ENCODE data around the gene DACT2.

DACT2 gene

DNA sequence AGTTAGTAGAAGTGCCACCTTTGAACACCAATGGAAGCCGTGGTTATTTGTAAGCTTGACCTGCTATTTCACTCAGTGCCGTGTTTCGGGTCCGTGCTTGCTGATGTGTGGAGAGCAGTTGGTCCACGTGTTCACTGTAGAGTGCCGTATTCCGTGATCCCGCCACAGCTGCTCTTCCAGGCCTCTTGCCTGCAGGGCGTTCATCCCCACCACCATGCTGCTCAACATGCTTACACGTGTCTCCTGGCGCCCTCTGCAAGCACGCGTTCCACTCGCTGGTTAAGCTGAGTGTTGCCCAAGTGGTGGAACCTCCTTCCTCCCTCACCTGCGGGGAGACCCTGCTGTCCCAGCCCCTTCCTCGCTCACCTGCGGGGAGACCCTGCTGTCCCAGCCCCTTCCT, 28.0 kb upstream of the DACT2 start:
- DNase-seq: no peak

DNA sequence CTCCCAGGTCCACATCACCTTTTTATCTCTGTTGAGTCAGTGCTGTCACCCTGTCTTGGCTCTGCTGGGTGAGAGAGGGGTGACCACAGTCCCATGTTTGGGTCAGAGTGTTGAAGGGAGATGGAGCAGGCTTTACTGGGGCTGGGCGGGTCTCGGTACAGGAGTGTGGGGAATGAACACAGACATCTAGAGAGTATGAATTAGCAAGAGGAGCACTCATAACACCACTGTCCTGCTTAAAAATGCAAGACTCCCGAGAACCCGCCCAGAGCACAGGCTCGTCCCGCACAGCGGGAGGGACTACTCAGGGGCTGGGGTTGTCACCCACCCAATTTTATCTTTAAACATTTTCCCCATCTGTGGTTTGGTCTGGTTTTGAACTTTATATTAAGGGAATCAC, 27.5 kb upstream of the DACT2 start:
- no peak for DNase-seq

DNA sequence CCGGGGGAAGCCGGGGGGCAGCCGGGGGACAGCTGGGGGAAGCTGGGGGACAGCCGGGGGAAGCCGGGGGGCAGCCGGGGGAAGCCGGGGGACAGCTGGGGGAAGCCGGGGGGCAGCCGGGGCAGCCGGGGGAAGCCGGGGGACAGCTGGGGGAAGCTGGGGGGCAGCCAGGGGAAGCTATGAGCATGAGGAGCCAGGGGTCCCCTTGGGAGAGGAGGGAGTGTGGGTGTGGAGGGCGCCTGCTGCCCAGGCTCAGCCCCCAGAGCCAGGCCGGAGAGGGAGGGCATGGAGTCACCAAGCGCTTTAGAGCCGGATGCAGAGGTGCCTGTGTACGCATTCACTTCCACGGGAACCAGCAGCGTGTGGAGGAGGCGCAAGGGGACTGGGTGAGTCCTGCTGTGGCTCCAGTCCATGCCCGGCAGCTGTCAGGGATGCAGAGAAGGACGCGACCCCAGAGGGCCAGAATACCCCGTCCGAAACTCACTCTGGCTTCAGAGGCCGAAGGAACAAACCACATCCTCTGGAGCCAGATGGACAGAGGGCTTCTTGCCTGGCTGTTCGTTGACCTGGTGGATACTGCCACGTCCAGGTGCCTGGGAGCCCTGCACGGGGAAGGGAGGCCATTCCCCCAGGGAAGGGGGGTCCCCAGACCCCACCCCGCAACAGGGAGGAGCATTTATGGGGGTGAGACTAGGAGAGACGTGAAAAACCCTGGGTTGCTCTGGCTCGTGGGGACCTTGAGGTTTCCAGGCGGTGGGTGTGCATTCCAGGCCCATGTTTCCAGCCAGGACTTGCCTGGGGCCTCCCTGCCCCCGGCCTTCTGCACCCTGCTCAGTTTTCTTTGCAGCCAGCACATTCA, 26.5 kb upstream of the DACT2 start:
- no peak for DNase-seq

DNA sequence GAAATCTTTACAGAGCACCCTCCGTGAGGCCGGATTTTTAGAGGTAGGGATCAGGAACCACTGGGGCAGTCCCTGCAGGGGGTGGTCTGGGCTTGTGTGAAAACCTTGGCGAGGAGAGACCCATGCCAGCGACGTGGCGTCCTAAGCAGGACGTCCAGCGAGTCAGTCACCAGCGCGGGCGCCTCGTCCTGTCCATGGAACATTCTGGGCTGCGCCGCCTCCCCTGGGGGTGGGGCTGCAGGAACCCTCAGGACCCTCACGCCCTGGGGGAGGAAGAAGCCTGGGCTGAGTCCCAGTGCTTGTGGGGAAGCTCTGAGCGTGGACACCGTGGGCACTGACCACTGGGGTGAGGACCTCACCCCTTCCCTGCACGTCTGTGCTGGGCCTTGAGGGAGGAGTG, 25.7 kb upstream of the DACT2 start:
- DNase-seq: no peak

DNA sequence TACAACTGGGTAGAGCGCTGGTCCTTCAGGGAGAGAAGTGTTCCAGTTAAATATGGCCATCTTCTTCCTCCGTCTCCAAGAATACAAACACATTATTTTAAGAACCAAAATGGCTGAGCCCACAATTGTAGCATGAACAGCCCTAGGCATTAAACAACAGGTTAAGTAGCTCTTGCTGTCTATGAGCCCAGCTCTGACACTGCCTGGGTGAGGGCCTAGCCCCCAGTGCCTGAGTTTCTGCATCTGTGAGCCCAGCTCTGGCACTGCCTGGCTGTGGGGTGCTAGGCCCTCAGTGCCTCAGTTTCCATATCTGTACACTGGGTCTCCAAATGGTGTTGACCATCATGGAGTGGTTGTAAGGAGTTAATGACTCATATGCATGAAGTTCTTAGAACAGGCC, 24.8 kb upstream of the DACT2 start:
- DNase-seq: no peak

DNA sequence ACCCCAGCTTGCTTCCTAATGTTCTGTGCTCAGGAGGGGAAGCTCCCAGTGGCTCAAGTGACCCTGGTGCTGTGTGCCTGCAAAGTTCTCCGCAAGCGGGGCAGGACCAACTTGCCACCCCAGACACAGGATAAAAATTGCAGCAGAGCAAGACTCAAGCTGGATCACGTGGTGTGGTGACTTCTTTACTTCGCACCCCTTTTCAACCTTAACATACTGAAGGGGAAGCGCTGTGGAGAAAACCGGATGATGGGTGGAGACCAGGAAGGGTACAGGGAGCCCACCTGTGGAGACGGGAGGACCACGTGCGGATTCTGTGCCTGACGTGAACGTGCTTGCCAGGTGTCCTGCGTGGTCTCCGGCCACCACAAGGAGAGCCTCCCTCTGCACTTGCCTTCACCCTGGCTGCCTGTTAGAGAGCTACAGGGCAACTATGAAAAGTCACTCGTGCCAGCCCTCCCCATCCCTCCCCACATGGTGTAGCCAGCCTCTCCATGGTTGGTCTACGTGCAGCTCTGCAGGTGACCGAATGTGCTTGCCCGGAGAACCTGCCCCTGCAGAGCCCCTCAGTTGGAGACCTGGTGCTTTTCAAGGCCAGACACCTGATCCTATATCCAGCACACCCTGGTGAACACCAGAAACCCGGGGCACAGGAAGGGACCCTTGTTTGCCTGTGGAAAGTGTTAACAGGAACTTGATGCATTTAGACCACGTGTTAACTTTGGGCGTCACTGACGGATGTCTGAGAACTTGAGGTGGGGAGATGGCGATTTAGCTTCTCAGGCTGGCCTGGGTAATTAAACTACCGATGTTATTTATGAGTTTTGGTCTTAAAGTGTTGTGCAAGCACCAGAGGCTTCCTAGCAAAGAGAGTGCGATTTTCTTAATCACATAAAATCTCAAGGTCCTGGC, 23.9 kb upstream of the DACT2 start:
- DNase-seq: no peak

DNA sequence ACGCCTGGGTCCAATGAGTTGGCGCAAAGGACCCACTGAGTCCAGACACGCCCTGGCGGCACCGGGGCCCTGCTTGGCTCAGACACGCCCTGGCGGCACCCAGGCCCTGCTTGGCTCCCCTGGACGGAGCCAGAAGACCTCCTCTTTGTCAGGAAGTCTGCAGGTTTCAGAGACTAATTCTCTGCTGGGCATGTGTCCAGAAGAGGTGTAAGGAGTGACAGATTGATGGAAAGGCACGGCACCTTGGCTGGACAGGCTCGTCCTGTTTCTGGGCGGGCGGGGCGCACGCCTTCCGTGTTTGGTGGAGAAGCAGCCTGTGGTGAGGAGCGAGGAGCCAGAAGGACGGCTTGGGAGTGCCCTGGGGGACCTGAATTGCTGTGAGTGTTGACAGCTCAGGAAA, 23.1 kb upstream of the DACT2 start:
- DNase-seq: no peak

DNA sequence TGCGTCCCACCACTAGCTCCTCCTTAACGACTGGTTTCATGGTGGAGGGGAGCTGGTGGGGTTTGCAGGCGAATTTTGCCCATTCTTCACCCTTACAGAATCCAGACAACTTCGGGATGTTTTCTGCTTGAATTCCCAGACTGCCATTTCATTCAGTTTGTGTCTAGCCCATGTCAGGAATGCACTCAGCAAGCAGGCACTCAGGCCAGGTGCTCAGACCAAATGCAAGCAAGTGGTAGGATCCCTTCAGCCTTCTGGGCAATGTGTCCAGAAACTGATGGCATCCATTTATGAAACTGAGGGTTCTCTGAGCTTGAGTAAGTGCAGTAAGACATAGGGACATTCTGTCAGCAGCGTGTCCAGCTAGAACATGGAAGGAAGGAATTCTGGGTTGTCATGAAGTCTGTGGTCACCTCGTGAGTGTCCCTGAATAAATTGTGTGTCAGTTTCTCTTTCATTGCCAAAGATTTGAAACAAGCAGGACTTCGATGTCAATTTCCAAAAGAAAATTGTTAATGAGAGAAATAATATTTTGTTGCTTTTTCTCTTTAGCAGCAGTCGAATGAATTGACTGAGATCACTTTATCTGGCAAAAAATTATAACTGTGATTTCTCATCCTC, 21.8 kb upstream of the DACT2 start:
- no peak for DNase-seq

DNA sequence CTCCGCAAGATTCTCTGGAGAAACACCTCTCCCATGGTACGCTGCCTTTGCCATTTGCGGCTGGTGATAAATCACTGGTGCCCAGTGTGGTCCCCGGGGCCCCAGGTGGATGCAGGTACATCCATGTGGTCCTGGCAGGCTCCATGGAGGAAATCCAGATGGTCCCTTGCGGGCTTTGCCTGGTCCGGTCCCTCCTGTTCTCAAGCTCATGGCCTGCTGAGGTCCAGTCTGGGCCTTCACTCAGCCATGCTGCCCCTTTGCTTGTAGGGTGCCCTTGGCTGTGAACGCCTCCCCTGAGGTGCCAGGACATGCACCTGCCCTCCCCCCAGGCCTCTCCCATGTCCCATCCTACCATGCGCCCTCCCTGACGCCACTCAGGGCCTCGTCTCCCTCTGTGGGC, 21.2 kb upstream of the DACT2 start:
- DNase-seq: no peak

DNA sequence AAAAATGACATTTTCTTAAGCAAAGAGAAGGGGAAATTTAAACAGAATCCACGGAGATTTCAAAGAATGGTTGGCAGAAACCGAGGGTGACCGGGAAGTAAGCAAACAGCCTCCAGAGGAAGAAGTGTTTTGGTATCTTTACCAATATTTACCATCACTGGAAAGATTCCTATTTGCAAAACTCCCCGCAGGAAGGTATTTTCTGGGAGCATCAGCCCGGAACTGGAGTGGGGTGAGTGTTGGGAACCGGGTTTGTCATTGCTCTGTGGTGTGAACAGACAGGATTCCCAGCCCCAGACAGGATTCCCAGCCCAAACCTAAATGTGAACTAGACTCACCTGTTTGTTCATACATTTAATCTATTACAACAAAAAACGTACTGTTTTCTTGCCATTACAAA, 19.2 kb upstream of the DACT2 start:
- DNase-seq: no peak

DNA sequence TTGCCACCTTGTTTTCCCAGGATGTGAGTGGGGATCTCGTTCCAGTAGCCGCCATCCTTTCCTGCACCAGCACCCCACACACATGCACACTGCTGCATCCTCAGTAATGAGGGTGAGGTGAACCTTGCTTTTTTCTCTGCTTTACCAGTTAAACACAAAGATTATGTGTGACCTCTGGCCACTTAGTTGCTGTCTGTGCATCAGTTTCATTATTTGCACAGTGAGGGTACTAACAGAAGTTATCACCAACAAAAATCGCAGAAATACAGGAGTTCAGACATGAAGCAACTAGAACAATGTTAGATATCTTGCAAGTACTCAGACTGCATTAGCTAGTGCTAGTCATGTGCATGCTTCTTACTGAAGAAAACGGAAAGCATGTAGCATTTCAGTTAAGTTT, 17.4 kb upstream of the DACT2 start:
- no peak for DNase-seq

DNA sequence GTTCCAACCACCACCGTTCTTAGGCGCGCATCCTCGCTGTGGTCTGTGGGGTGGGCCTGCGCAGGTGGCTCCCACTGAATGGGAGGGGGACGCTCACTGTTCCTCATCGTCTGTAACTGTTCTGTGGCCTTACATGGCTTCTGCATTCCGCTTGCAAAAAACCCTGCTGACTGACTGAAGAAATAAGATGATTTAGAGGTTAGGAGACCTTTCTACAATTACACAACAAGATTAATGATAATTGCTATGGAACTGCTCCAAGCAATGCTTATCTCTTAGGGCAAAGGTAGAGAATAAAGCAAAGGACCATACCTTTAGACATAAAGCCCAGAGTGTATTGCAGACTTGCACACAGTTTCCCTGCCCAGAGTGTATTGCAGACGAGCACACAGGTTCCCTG, 14.4 kb upstream of the DACT2 start:
- no peak for DNase-seq

DNA sequence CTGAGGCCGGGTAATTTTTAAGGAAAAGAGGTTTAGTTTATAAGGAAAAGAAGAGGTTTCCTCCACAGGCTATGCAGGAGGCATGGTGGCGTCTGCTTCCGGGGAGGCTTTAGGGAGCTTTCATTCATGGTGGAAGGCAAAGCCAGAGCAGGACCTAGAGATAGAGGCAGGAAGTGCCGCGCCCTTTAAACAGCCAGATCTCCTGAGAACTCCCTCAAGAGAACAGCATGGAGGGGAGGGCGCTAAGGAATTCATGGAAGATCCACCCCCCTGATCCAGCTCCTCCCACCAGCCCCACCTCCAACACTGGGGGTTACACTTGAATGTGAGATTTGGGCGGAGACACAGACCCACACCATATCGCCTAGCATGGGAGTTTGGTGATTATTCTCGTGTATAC, 13.9 kb upstream of the DACT2 start:
- no peak for DNase-seq

DNA sequence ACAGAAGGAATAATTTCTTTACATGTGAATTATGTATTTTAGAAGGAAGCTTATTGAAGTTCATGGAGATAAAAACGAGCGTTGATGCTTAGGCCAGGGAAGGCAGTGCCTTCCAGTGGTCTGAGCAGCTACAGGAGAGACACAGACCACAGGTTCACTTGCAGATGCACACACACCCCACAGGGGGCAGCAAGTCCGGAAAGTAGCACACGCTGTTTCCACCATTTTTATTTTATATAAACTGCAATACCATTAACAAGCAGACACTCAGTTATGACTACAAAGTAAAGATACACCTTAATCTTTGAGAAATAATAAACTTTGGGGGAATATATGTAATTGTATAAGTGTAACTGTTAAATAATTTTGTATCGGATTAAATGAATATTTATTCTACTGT, 13.5 kb upstream of the DACT2 start:
- no peak for DNase-seq

DNA sequence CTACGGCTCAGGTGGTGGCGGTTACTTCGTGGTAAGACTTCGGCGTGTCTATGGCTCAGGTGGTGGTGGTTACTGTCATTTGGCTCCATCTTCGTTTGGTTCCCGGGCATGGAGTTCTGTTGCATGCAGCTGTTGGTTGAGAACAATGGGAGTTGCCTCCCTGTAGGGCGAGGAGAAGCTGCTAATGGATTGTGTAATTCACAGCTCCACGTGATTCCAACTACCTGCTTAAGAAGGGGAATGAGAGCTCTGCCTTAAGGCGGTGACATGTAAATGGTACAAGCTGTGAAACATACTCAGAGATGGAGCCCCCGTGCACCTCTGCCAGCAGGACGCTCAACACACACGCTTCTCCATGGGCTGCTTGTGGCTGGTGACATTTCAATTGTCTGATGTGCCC, 12.4 kb upstream of the DACT2 start:
- DNase-seq: no peak

DNA sequence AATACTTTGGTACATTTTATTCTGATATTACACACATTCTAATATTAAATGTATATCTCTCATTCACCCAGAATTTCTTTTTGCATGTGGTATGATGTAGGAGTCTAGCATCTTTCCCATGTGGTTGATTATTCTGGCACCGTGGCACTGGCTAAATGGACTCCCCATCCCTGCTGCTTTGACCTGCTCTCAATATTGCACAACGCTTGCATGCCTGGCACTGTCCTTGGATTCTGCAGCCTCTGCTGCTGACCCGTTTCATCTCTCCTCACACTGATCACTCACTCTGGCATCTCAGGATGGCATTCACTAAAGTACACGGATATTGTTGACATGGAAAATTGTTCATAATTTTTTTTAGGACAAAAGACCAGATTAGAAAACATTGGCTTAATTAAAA, 11.5 kb upstream of the DACT2 start:
- DNase-seq: no peak

DNA sequence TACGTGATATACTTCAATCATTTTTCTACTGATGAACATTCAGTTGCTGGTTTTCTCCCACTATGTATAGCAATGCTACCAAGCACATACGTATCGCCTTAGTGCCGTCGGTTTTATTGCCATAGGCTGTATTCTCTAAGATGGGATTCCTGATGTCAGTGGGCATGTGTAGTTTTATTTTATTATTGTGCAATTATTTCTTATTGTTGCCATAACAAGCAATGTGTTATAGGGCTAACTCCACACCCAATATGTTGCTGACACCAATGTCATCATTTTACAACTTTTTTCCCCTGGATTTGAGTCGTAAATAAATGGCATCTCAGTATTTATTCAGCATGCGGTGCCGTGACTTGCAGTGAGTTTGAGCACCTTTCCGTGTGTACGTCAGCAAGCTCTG, 10.8 kb upstream of the DACT2 start:
- DNase-seq: no peak

DNA sequence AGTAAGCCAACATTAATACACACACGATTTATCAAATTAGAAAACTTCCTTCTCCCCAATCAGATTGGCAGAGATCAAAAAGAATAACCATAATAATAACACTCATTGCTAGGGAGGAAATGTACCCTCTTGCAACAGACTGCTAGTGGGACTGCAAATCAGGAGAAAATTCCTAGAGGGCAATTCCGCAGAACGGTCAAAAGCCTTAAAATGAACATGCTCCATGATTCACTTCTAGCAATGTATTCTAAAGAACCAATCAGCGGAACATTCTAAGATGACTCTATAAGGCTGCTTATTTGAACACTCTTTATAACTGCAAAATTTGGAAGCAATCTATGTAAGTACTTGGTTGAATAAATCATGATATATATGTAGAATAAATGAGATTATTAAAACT, 8.5 kb upstream of the DACT2 start:
- no peak for DNase-seq

DNA sequence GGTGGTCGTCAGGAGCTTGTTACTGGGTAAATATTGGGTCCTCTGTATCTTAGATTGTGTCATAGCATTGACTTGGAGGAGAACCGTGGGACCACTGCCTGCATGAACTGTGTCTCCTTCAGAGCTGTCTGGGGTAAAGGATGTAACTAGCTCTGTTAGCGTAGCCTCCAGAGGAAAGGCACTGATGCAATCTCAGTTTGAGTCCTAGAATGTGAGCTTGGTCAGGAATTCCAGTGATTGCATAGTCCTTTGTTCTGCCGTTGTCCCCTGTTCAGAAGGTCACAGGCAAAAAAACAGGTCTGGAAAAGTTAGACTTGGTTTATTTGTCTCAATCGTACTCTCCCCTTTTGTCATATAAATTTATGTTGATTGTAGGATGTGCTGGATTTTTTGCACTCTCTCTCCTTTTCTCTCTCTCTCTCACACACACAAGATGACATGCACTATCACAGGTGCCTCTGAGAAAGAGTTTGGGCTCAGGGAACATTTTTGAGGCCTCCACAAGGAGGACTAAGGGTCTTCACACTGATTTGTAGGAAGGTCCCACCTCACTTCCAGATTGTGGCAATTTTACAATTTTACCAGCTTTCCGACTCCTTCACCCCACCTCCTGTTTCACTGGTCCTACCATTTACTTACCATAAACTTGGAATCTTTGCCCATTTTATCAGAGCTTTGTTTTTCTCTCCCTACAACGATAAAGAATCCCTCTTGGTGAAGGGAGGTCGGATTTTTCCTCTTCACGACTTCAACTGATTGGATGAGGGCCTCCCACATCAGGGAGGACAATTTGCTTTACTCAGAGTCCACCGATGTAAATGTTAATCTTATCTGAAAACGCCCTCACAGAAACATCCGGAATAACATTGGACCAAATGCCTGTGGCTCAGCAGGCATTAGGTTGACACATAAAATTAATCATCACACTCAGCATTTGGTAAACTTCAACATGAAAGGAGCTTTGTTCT, 7.0 kb upstream of the DACT2 start:
- DNase-seq: no peak

DNA sequence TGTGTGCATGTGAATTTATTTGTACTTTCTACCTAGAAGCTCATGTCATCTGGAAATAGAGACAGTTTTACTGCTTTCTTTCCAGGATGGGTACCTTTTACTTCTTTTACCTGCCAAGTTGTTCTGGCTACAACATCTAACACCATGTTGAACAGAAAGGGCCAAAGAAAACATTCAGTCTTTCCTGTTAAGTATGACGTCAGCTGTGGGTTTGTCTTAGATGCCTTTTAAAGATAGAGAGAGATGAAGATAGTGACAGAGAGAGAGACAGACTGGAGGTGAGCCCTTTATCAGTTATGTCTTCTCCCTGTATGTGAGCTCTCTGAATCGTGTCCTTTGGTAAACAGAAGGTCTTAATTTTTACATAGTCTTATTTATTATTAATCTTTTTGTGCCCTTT, 3.4 kb upstream of the DACT2 start:
- DNase-seq: no peak

DNA sequence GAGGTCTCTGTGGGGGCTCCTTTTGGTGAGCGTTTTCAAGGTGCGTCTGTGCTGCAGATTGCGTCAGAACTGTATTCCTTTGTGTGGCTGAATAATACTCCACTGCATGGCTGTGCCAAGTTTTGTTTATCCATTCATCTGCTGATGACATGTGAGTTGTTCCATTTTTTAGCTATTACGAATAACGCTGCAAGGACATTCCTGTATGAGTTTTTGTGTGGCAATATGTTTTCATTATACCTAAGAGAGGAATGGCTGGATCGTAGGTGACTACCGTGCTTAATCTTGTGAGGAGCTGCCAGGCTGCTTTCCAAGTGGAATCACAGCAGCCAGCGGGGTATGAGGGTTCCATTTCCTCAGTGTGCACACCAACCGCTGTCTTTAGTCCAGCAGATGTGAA, 1.1 kb upstream of the DACT2 start:
- DNase-seq: no peak

DNA sequence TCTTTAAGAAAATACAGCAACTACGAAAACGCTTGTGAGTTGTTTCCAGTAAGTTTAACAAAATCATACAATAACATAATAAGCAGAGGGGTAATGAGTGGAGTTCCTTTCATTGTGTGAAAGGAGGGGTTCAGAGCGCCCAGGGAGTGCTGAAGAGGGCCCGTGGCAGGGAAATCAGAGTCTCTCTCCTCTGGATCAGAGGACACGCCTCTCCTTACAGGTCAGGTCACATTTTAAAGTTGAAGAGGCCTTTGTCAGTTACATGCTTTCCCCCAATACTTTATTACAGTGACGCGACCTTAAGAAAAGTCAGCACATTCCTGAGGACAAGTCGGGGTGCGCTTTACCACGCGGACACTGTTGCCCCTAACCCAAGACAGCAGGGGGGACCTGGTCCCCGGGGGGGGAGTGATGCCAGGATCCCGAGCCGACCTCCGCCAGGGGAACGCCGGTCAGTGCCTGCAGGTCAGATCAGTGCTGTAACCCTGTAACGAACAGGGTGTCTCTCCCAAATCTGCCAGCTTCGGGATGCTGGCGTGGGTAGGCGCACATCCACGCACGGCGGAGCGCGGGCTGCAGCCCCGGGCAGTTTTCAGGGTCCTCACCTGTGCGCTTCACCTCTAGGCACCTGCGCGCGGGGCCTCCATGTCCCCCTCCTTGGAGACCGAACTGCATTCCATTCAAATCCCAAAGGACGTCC, 848 bp downstream of the DACT2 start:
- DNase-seq: no peak
